ENCODE results near the gene LINC00305.

- TF ChIP-seq ZNF274 (IDR thresholded peaks at IDR 0.05; ENCODE audit: low read depth, low read length) (no peak), YY1 (IDR thresholded peaks at IDR 0.05; ENCODE audit: insufficient read depth, insufficient read length) (no peak)
Measured at GRCh38 chr18:64053246-64053645, 95.6 kb downstream of the LINC00305 start.

Measured in NT2/D1 (cell line).